ENCODE data around the gene LLGL1.

GRCh38 chr17:18225121-18225641, at the start of gene LLGL1:
- no peak for TF ChIP-seq CTCF (IDR thresholded peaks at IDR 0.05)
- no peak for TF ChIP-seq EZH2 (IDR thresholded peaks at IDR 0.05; ENCODE audit: borderline replicate concordance, insufficient read depth, low read depth, low read length, poor library complexity, severe bottlenecking)

All from B cell (primary cell).